ENCODE measurements around the gene CCDC142.
"Not testable (repeated sequence)": the region's sequence is repeated elsewhere in the genome, so short reads cannot be mapped to it uniquely, and the experiment has no call there.

The CCDC142 gene

DNA sequence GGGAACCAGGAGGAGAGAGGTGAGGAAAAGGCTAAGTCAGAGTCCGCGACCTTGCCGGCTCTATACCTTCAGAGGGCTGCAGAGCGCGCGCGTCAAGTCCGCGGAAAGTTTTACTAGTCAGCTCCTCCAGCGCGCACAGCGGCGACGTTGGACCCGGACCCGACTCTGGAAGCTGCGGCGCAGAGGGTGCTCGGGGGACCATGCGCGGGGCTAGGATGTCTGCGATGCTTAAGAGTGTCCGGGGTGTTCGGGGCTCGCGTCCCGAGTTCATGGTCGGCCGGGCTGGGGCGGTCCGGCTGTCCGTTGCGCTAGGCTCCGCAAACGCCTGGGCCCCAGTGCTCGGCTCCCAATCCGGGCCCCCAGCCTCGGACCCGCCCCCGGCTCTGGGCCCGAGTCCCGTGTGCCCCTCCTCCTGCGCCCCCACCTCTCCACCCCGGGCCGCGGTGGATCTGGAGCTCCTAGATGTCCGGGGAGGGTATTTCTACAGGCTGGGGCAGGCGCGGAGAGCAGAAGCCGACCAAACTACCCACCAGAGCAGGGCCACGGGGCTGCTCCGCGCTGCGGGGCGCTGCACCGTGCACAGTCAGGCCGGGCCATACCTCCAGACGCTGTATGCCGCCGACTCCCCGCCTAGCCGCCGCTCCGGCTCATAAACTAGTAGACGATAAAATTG lies 16.6 kb upstream of the CCDC142 start, which contains the start of gene LBX2:
LBX2 (minus strand) TSS at position 337 of the 673 bp plus-strand sequence; CDS start at position 271, 66 bp downstream.
- no peak for FAIRE-seq

DNA sequence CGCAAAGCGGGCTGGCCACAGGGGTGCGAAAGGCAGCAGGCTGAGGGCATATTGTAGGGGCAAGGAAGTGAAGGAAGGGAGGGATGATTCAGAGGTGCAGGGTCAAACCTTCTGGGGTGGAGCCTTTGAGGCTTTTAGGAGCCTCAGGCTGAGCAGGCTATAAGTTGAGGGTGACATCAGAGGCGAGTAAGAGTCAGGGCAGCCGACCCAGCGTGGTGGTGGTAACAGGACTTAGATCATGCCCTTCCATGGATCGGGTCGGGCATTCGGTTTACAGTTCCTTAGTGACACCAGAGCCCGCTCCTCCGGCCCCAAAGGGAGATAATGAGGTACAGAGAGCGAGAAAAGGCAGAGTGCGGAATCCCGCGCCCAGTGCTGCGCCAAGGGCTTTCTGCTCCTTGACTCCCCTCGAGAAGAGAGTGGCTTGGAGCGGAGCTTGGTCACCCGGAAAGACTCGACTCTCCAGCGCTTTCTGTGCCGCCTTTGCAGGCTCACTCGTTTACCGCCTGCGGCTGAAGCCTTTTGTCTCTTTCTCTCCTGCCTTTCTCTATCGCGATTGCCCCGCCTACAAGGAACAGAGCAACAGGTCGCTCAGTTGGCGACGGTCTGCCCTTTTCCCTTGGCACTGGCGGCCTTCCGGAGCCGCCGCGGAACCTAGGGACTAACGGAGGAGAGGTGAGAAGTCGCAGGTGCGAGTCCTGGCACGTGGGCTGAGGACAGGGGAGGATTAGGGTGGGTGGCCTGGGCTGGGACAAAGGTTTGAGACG lies 15.9 kb upstream of the CCDC142 start:
- no peak for FAIRE-seq

DNA sequence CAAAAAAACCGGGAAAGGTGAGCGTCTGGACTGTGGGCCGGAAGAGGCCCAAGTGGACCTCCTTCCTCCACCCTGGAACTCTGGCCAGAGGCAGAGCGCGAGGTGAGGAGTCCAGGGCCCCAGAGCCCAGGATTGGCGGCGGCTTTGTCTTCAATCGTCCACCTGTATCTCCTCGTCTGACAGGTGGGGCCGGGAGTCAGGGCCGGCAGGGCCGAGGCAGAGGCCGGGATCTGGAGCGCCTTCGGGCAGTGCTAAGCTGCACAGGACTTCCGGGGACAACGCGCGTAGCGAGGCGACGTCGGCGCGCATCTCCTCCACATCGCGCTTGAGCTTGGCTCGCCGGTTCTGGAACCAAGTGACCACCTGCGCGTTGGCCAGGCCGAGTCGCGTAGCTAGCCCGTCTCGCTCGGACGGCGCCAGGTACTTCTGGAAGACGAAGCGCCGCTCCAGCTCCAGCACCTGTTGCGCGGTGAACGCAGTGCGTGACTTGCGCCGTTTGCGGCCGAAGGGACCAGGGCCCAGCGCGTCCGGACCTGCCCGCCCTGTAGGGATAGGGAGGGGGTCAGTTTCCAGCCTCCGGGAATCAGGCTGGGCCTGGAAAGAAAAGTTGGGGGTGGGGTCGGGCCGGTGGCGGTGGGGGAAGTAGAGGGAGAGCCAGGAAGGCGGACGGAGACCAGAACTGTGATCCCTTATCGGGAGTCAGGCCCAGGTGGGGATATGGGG lies 15.1 kb upstream of the CCDC142 start:
- FAIRE-seq, result no peak

DNA sequence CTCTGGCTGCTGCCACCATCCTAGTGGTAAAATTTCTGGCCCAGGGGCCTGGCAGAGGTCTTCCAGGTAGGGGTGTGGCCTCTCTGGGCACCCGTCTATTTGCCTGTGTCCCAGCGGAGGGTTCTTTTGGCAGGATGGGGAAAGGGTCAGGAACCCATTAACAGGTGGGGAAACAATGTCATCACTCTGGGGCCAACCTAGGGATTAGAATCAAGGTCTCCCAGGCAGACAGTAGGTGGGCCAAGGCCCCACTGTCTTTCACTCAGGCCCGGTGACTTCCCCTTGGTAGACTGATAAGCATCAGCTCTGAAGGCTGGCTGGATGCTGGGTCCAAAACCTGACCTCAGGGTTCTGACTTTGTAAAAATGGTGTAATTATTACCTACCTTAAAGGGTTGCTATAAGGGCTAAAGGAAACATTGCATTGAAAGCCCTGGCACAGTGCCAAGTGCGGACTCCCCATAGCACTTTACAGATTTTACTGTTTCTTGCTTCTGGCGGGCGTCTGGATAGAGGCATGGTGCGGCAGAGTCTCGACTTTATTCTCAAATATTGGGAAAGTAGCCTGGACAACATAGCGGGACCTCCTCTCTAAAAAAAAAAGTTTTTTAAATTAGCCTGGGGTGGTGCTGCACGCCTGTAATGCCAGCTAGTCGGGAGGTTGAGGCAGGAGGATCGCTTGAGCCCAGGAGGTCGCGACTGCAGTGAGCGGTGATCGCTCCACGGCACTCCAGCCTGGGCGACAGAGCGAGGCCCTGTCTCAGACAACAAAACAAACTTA lies 14.4 kb upstream of the CCDC142 start:
- no peak for FAIRE-seq

DNA sequence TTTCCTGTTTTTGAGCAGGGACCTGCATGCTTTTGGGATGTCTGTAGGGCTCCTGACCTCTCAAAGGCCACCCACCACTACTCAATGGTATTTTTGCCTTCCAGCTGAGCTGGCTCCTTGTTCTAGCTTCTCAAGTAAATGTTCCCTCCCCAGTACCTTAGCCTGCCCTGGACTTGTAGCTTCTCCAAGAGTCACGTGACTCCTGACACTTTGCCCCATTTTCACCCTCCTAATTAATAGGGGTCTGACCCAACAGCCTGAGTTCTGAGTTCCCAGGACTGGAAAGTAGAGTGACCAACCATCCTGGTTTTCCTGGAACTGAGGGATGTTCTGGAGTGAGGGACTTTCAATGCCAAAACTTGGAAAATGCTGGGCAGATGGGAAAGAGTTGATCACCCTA lies 12.6 kb upstream of the CCDC142 start:
- no peak for FAIRE-seq

DNA sequence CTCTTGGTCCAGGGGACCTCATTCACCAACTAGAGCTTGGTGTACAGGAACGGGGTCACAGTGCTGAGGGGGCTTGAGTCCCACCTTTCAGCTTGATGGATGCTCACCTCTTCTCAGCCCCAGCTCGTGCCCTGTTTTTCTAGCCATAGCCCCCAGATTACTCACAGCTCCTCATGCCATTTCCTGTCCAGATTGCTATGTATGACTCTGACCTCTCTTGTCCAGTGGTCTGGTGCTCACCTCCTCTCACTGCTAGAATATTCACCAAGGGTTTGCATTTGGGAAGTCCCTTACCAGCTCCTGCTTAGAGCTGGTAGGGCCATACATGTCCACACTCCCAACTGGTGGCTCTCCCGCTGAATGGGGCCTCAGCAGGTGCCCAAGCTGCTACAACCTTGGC lies 10.7 kb upstream of the CCDC142 start:
- FAIRE-seq, result no peak

DNA sequence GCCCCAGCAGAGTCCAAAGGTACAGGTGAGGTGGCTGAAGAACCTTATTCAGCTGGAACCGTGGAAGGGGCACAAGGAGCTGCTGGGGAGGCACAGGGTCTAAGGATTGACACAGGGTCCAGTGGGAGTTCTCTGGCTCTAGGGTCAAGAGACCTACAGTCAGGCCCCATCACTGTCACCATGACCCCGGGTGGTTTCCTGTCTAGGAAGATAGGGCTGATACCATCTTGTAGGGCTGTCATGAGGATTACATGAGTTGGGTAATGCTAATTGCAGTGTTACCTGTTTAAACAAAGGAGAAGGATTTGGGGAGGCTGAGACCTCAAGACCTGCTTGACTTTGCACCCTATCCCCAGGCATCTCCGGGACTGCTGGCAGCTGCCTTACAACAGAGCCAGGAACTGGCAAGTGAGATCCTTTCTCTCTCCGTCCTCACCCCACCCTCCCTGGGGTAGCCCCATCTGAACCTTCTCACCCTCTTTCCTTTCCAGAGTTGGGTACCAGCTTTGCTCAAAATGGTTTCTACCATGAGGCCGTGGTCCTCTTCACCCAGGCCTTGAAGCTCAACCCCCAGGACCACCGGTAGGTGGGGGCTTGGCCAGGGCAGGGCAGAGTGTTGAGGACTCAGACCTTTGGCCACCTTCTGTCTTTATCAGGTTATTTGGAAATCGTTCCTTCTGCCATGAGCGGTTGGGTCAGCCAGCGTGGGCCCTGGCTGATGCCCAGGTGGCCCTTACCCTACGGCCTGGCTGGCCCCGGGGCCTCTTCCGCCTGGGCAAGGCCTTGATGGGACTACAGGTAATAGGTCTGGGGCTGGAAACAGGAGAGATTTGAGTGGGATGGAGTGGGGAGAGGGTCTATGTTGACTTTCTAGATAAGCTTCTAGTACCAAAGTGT lies 9.1 kb upstream of the CCDC142 start:
- no peak for FAIRE-seq

DNA sequence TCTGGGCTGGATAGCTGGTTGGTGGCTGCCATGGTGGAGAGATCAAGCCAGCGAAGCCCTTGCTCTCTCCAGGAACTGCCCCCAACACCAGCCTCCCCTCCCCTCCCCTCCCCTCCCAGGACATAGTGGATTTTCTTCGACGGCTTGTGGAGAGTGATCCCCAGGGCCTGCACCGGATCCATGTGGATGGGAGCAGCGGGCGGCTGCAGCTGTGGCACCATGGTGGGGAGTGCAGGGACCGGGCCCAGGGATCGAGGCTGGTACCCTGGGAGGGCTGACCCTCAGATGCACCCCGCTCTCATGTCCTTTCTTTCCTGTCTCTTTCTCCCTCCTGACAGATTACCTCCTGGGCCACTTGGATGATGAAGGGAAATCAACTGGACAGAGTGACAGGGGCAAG lies 7.1 kb upstream of the CCDC142 start:
- FAIRE-seq, result no peak

DNA sequence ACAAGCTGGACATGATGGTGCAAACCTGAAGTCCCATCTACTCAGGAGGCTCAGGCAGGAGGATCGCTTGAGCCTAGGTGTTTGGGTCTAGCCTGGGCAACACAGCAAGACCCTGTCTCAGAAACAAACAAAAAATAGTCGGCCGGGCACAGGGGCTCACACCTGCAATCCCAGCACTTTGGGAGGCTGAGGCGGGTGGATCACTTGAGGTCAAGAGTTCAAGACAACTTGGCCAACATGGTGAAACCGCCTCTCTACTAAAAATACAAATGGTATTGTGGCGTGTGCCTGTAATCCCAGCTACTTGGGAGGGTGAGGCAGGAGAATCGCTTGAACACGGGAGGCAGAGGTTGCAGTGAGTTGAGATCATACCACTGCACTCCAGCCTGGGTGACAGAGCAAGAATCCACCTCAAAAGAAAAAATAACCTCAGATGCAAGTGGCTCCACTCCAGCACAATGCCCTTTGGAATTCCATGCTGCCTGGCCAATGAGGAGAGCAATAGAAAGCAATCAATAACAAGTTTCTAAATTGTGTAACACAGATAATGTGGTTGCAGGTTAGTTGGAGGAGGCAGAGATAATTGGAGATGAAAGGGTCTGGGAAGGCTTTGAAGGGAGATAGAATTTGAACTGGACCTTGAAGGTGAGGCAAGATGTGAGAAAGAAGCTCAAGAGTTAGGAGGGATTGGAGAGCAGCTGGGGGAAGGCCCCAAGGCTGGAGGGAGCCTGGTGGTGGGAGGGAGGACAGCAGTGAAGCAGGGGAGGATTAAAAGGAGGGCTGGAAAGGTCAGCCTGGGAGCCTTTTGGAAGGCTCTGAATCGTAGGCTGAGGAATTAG lies 6.1 kb upstream of the CCDC142 start:
- no peak for FAIRE-seq

DNA sequence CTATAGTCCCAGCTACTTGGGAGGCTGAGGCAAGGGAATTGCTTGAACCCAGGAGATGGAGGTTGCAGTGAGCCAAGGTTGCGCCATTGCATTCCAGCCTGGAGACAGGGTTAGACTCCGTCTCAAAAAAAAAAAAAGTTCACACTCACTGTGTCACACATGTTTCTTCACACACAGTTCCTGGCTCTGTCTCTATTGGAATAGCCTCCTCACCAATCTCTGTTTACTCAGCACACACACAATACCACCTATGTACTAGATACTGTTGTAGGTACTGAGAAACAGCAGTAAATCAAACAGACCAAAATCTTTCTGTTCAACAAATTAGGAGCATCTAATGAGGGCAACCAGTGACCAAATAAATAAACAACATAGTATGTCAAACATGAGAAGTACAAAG lies 3.3 kb upstream of the CCDC142 start:
- no peak for FAIRE-seq

DNA sequence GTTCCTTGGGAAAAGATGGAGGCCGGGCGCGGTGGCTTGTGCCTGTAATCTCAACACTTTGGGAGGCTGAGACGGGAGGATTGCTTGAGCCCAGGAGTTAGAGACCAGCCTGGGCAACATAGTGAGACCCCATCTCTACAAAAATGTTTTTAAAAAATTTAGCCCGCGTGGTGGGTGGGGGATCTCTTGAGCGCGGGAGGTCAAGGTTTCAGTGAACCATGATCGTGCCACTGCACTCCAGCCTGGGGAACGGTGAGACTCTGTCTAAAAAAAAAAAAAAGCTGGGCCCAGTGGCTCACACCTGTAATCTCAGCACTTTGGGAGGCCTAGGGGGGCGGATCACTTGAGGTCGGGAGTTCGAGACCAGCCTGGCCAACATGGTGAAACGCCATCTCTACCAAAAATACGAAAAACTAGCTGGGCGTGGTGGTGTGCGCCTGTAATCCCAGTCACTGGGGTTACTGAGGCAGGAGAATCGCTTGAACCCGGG lies 922 bp upstream of the CCDC142 start:
- FAIRE-seq, result not testable (repeated sequence)

DNA sequence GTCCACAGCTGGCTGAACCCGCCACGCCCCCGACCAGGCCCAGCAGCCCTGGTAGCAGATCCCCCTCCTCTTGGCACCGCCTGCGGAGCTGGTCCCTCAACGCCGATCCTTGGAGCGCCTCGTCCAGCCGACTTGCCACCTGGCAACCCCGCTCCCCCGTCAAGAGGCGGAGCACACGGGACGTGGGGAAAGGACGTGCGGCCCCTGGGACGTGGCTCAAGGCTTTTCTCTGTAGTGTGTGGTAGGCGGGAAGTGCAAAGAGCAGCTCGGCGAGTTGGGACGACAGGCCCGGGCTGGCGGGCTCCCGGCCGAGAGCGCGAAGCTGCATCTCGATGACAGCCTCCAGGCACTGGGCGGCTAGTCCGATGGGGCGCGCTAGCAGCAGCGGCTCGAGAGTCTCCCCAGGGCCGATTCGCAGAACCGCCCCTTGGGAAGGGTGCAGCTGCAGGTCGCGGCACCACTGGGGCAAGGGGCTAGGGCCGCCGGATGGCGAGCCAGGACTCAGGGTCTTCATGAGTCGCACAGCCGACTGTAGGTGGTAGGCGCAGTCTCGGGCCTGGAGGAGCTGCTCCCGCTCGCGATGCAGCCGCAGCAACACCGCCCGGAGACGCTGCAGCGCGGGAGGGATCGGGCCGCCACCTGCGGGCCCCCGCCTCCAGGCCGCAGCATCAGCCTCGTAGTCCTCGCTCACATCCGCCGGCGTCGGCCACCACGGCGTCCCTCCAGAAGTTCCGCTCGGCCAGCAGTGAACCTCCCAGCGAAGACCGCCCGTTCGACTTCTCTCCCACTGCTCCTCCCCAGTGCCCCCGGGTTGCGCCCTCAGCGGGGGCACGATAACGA lies 617 bp downstream of the CCDC142 start:
- FAIRE-seq, result no peak

DNA sequence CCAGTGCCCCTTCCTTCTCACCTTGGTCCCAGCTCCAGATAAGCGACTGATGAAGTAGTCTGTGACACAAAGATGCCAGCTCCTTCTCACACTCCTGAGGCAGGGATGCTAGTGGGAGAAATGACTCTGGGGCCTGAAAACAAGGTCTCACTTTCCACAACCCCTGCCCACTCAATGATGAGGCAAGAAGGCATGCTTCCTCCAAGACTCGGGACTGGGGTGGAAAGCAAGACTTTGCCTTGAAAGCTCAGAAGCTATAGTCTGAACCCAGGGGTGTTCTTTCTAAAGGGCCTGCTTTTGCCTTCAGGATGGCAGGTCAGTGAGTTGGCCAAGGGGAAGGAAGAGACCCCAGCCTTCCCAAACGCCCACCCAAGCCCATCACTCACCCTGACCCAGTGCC lies 1.4 kb downstream of the CCDC142 start:
- no peak for FAIRE-seq

DNA sequence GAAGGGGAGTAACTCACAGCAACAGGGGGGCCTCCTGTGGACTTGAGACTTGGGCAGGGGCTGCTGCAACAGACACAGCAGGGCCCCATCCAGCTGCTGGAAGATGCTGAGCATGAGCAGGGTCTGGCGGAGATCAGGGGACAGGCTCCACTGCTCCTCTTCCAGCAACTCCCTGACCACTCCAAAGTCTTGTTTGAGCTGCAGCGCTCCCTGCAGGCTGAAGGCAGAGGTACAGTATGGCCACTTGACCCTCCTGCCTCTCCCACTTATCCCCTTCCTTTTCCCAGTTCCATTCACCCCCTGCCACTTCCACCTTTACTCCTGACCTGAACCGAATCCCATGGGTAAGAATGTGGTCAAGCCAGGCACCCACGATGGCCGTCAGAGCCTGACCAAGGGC lies 7.9 kb downstream of the CCDC142 start:
- no peak for FAIRE-seq

DNA sequence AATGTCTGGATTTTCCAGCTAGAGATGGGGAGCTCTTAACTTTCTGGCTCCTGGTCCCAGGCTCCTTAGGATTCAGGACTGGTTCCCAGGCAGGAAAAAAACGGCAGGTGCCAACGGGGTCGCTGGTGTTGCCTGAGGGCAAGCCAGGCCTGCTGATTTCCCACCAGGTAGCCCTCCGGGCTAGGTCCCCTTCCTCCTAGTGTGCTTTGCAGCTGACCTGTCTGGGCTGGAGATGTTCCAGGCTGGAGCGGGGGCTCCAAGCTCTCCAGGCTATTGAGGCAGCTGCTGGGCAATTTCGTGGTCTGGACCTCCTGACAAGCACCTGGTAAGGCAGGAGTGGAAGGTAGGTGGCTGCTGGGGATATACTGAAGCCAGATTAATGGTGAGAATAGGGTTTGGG lies 8.3 kb downstream of the CCDC142 start:
- no peak for FAIRE-seq

DNA sequence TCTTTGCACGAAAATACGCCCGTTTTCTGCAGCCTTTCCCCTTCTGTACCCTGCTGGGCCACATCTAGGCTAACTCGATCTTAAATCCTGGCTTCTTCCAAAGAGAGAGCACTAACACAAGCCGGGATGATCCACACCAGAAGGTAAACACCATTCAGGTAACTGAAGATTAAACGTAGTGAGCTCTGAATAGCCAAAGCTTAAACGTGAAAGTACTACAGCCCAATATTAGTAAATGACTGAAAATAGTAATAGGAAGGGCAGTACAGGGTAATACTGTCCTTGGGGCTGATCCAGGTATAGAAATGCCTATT lies 9.9 kb downstream of the CCDC142 start:
- no peak for FAIRE-seq

DNA sequence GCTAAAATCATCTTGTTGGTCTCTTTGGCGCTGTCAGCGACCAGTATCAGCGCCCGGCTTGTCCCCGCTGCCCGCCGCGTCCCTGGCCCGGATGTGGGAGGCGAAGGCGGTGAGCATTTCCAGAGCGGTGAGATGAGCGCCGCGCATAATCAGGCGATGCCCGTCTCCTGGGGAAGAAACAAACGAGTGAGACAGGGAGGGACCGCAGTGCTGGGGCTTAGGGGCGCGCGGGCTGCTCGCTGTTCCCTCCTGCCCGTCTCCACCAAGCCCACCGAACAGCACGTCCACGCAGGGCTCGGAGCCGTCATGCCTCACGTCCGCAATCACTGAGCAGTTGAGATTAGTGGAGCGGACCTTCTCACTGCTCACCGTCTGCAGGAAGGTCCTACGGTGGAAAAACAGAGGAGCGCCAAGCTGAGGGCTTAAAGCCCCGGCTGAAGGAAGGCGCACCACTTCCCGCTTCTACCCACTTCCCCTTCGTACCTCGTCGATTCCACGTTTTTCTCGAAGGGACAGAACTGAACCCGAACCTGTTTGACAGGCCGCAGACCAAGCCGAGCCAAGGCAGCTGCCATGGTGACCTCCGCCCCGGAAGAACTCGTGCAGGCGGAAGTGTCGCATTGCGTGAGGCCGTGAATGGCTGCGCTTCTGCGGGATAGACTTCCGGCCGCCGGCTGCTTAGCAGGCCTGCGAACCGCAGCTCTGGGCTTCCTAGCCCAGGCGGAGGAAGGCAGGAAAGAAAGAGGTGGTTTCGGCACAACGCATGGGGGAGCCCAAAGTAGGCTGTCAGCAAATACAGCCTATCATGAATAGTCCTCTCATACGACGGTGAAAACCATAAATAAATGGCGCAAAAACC lies 10.5 kb downstream of the CCDC142 start, which contains the start of gene MRPL53:
MRPL53 (minus strand) TSS at position 595 of the 859 bp plus-strand sequence; CDS start at position 575, 20 bp downstream.
- peak; percentile 60 for FAIRE-seq

DNA sequence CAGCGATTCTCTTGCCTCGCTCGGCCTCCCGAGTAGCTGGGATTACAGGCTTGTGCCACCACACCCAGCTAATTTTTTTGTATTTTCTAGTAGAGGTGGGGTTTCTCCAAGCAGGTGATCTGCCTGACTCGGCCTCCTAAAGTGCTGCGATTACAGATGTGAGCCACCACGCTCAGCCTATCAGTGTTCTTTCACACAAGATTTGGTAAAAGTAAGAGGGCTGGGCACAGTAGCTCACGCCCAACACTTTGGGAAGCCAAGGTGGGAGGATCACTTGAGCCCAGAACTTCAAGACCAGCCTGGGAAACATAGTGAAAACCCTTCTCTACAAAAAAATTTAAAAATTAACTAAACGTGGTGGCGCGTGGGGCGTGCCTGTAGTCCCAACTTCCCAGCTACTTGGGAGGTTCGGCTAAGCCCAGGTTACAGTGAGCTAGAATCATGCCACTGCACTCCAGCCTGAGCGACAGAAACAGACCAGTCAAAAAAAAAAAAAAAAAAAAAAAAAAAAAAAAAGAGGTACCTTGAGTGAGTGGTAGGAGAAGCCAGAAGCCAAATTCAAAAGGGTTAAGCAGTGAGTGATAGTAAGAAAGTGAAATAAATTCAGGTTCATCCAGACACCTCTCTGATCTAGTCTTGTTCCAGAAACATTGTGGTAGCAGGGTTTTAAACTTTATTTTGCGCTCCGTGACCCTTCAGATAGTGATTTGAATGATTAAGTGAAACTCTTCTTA lies 11.3 kb downstream of the CCDC142 start:
- FAIRE-seq, result no peak

Data from TTC549 (cell line).